22Rv1 (cell line): ENCODE measurements around the gene CLMN.

Experiments used
- ZFX ChIP-seq: fragments of 450-650 bp; IDR thresholded peaks from 2 replicates; pipeline ENCODE4 v1.6.1; 2017; ENCODE audit warnings: antibody characterized with exemption, borderline replicate concordance
- TF ChIP-seq, protein P1 (sequence below): fragments of 450-650 bp; IDR thresholded peaks from 2 replicates; pipeline ENCODE4 v1.5.1; 2017; ENCODE audit warnings: mild to moderate bottlenecking

DNA sequence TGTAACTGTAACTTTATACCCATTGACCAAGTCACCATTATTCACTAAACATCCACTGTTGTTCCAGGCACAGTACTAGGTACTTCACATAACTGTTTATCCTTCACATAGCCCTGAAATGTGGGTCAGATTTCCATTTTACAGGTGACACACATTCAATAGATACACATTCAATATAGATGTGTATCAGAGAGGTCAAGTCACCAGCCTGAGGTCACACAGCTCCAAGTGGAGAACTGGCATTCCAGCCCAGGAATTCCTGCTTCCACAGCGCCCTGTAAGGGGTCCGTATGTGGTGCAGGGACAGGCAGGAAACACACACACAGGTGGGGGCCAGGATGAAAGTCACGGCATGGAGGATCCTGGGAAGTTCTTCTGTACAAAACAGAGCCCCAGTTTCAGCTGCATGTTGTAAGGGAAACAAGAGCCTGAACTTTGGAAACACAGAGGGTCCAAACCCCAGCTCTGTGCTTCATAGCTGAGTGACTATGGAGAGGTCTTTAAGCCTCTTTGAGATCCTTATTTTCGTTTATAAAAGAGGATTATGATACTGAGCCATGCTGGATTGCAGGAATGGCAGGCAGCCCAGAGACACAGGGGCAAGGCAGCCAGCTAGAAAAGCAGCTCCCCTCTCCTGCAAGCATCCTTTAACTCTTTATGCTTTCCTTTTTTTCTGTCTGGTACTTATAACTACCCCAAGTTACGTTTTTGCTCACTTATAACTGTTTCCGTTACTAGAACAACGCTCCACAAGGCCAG is 112.1 kb downstream of the CLMN start:
- TF ChIP-seq, protein P1, sequence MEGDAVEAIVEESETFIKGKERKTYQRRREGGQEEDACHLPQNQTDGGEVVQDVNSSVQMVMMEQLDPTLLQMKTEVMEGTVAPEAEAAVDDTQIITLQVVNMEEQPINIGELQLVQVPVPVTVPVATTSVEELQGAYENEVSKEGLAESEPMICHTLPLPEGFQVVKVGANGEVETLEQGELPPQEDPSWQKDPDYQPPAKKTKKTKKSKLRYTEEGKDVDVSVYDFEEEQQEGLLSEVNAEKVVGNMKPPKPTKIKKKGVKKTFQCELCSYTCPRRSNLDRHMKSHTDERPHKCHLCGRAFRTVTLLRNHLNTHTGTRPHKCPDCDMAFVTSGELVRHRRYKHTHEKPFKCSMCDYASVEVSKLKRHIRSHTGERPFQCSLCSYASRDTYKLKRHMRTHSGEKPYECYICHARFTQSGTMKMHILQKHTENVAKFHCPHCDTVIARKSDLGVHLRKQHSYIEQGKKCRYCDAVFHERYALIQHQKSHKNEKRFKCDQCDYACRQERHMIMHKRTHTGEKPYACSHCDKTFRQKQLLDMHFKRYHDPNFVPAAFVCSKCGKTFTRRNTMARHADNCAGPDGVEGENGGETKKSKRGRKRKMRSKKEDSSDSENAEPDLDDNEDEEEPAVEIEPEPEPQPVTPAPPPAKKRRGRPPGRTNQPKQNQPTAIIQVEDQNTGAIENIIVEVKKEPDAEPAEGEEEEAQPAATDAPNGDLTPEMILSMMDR: no peak
- no peak for TF ChIP-seq ZFX
